Stimulated activated CD8-positive, alpha-beta memory T cell treated with anti-CD3 and anti-CD28 coated beads, Interleukin-15, amount 100 ng/mL, for 4 hours (primary cell): ENCODE results near the gene APBA2.

ENCODE experiments used
- DNase-seq, 2 donors: peaks; one replicate each; pipeline ENCODE4 v3.0.0-alpha.2; 2020; ENCODE audit warnings: low read depth in 2 of 2

The APBA2 gene

GRCh38 chr15:28956491-28956890 lies 70.7 kb downstream of the APBA2 start:
- no peak for DNase-seq

DNA sequence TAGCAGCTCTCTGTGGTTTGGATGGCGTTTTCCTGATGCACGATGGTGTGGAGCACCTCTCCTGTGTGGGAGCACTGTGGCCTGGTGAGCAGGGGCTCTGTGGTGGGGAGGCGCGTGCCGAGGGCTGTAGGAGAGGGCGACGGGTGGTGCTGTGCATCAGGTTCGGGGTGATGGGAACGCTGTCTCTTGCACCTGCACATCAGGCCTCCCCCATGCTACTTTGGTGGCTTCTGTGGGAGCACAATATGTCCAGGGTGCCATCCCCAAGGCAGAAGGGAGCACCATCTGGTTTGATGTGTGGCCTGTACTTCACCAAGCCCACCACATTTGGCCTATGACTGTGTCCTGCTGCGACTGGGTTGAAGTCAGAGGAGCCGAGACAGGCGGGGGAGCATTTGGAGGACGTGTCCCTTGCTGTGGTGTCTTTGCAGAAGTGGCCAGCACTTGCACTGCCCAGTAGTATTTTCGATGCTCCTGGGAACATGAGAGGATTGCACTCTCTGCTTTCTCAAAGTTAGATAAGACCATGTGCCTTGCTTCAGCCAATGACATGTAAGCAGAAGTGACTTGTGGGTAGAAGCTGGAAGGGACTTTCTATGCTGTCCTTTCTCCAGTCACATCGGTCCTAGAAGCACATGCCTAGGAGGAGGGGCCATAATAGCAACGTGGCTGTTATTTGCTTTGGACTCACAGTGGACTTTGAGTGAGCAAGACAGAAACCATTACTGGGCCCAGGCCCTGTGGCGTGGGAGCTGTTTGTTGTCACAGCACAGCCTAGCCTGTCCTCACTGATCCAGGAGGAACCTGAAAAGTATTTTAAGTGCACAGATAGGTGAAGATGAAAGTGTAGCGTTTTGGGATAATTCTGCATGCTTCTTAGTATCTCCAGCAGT lies 72.1 kb downstream of the APBA2 start:
- no peak for DNase-seq

- no peak for DNase-seq
These were observed 73.6 kb downstream of the APBA2 start for GRCh38 chr15:28959326-28959725.

GRCh38 chr15:28960979-28961378 lies 75.2 kb downstream of the APBA2 start:
- DNase-seq, result no peak

DNA sequence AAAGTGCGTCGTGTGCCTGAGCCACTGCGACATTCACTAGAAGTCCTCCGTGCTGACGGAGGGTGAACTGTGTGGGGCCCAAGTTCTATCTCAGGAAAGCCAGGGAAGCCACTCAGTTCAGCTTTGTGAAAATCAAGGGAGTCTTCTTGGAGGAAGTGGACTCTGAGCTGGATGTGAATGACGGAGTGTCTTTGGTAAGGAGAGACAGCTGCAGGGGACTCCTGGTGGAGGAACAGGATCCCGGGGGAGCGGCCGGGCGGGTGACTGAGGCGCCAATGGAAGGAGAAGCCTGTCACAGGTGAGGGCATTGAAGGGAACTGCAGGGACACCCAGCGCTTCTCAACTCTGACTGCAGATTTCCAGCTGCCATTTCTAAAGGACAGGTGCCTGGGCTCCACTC lies 75.6 kb downstream of the APBA2 start:
- DNase-seq, result no peak

- no peak for DNase-seq
These were observed 77.3 kb downstream of the APBA2 start for GRCh38 chr15:28962851-28963710.

GRCh38 chr15:28963711-28964081 lies 77.9 kb downstream of the APBA2 start:
- no peak for DNase-seq

DNA sequence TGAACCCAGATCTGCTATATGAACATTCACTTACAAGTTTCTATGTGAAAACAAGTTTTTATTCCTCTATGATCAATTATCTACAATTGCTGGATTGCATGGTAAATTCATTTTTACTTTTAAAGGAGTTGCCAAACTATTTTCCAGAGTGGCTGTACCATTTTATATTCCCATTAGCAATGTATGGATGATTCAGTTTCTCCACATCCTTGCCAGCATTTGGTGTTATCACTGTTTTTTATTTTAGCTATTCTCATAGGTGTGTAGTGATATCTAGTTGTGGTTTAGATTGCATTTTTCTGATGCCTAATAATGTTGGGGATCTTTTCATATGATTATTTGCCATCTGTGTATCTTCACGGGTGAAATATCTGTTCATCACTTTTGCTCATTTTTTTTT lies 78.3 kb downstream of the APBA2 start:
- DNase-seq, result no peak

GRCh38 chr15:28967066-28967465 lies 81.3 kb downstream of the APBA2 start:
- no peak for DNase-seq

- no peak for DNase-seq
These were observed 82.2 kb downstream of the APBA2 start for GRCh38 chr15:28967990-28968389.

DNA sequence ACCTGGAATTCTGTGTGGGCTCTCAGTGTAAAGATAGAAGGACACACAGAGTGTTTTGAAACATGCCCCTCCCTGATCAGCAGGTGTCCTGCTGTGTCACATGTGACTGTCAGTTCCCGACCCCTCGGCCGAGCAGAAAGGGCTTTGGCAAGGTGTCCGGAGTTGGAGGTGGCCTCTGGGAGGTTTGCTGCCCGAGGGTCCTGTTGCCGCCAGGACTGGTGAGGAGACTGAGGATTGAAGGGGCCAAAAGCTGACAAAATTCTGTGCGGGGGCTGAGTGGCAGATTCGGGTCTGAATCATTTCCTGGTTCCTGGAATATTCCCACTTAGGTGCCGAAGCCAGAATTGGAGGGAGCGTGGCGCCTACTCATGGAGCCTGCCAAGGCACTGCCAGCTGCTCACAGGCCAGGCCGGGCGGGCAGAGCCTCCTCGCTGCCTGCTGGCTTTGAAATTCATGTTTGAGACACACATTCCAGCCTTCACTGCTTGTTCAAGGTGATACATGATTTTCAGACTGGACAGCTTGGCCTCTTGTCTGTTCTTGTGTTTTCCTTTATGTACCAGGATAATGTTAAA lies 83.8 kb downstream of the APBA2 start:
- no peak for DNase-seq

- peak in 1 of 2 donors; percentile 31 for DNase-seq
These were observed 88.4 kb downstream of the APBA2 start for GRCh38 chr15:28974142-28974541.

- DNase-seq, result peak in 1 of 2 donors; percentile 38
These were observed 90.0 kb downstream of the APBA2 start for GRCh38 chr15:28975766-28976179.

- DNase-seq, result no peak
These were observed 91.7 kb downstream of the APBA2 start for GRCh38 chr15:28977377-28978010.

- DNase-seq, result no peak
These were observed 92.2 kb downstream of the APBA2 start for GRCh38 chr15:28978011-28978378.

DNA sequence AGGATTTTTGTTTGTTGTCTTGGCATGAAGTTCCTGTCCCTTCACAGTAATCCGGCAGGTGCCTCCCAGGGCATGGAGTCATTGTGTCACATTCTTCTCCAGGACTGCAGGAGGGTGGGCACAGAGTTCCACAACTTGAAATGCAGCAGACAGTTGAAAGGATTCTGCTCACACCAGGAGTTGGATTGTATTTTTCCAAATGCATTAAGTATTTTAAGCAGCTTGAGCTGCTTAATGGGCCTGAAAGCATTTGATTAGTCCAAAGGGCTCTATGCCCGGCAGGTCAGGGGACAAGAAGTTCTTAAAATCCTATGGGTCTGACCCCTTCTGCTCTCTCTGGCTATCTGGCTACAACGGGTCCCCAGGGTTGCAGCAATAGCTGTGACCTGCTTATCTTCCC lies 92.9 kb downstream of the APBA2 start:
- DNase-seq, result no peak

DNA sequence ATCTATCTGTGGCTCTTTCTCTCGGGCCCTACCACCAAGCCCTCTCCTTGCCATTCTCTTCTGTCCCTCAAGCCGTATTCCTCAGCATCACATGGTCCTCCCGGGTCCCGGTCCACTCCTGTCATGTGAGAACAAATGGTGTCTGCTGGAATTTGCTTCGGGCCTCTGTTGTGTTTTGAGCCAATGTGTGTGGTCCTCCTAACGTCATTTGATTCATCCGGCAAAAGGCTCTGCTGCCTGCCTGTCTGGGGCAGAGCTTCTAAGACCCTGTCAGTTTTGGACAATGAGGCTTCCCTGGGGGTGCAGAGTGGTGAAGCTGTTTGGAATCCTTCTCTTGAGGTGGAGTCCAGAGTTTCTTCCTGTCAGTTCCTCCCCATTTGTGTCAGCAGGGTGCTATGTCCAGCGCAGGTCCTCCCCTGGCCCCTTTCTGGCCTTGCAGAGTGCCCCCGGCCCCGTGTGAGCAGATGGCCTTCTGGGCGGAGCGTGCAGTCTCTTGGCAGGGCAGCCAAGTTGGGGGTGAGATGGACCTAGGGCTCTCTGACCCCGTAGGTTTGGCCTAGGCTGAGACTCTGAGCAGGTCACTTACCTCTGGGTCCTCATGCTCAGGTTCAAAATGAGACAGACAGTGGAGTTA lies 93.6 kb downstream of the APBA2 start:
- DNase-seq, result no peak

- no peak for DNase-seq
These were observed 95.1 kb downstream of the APBA2 start for GRCh38 chr15:28980709-28981350.

DNA sequence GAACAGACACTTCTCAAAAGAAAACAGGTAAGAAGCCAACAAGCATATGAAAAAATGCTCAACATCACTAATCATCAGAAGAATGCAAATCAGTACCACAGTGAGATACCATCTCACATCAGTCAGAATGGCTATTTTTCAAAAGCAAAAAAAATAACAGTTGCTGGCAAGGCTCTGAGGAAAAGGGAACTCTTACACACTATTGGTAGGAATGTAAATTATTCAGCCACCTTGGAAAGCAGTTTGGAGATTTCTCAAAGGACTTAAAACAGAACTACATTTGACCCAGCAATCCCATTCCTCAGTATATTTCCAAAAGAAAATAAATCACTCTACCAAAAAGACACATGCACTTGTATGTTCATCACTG lies 95.6 kb downstream of the APBA2 start:
- no peak for DNase-seq

- DNase-seq, result no peak
These were observed 96.1 kb downstream of the APBA2 start for GRCh38 chr15:28981921-28982320.

GRCh38 chr15:28982886-28983285 lies 97.1 kb downstream of the APBA2 start:
- no peak for DNase-seq
